H7 (cell line): Measurements from ENCODE around the gene CHD5. TPM values are rescaled to one million over a fixed set of nuclear protein-coding genes. Genes with fewer than 3 reads are reported as not detected.

Experiments
- DNase-seq: peaks from one replicate; pipeline ENCODE4 v3.0.0; 2012
- H3K27me3 ChIP-seq: 2 replicates; pipeline ENCODE4 v1.6.0; 2011; ENCODE audit warnings: mild to moderate bottlenecking, low read length; ENCODE audit not compliant: control insufficient read depth, insufficient read depth
- H3K36me3 ChIP-seq: replicated peaks from 2 replicates; pipeline ENCODE4 v1.5.1; 2011; ENCODE audit warnings: low read length; ENCODE audit not compliant: control insufficient read depth, insufficient read depth
- H3K4me3 ChIP-seq: 2 replicates; pipeline ENCODE4 v1.5.1; 2011; ENCODE audit warnings: low read depth, mild to moderate bottlenecking, control low read depth, low read length, moderate library complexity; ENCODE audit not compliant: insufficient read depth
- total RNA-seq: library from RNA; depleted of rRNA; stranded (reverse); fragments of >200 nt; shearing (Covaris generic); gene quantifications from 2 replicates; pipeline ENCODE4 v1.2.3, GENCODE V29; 2014

Gene CHD5
- total RNA-seq, 1 experiment from 2014 or later = 0.83 TPM

DNA sequence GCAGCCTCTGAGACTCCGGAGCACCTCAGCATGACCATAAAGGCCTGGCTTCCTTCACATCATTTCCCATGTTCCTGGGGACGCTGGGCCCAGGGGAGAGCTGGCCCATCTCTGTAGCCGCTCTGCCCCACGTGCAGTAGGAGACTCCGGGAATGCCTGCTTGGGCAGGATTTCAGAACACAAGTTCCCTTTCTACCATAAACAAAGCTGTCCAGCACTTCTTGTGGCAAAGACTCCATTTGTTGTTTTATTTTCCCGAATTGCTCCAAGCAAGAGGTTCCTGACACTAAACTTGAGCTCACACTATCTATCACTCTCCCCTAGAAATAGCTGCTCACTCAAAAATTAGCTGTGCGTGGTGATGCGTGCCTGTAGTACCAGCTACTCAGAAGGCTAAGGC, 21.9 kb downstream of the CHD5 start:
- Histone ChIP-seq H3K27me3 (no peaks in the 10 kb centered on the region; the same call in 1 of the 2 replicates), H3K36me3 (no peaks in the 10 kb centered on the region), H3K4me3 (no peak overlapping the region)
- no peak for DNase-seq

DNA sequence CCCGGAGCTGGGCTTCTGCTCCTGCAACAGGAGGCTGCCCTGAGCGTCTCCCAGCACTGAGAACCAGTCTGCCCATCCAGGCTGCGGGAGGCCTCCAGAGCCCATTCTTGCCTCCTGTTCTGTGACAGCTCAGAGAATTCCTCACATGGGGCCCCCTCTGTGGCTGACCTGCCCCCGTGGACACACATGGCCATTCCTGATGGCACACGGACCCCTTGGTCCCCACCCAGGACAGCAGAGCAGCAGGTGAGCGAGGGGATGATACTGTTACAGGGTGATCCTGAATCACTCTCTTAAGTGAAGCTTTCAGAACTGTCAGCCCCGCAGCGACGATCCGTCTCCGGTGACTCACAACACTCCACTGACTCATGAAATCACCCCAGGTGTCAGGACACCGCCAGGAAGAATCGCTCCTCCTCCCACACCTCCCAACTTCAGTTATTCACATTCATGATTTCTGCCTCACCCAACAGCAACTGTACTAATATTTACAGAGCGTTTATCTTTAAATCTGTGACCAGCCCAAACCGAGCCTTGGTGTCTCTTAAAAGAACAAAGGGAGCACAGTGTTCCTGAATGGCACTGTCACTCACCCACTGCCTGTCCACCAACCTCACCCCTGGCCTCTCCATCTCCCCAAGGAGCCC, 22.5 kb downstream of the CHD5 start:
- DNase-seq = no peak
- Histone ChIP-seq H3K36me3 (no peaks in the 10 kb centered on the region), H3K27me3 (no peaks in the 10 kb centered on the region; the same call in 1 of the 2 replicates), H3K4me3 (no peak overlapping the region)

DNA sequence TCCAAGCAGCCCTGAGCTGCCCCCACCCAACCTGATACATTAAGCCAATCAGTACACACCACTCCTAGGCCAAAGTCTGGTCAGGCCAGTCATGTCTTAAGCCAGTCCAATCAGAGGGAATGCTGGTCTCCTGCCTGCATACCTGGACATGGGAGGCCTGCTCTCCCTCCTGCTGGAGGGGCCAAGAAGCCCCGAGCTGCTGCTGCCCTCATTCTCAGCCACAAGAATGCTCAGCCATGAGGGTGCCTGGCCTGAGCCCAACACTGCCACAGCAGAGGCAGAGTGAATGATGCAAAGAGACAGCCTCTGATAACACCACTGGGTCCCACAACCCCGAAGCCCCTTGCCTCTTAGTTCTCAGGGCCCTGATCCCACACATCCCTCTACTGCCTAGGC, 23.0 kb downstream of the CHD5 start:
- no peak for DNase-seq
- no peaks in the 10 kb centered on the region for H3K36me3 ChIP-seq
- no peak overlapping the region for H3K4me3 ChIP-seq
- H3K27me3 ChIP-seq = no peaks in the 10 kb centered on the region; the same call in 1 of the 2 replicates

DNA sequence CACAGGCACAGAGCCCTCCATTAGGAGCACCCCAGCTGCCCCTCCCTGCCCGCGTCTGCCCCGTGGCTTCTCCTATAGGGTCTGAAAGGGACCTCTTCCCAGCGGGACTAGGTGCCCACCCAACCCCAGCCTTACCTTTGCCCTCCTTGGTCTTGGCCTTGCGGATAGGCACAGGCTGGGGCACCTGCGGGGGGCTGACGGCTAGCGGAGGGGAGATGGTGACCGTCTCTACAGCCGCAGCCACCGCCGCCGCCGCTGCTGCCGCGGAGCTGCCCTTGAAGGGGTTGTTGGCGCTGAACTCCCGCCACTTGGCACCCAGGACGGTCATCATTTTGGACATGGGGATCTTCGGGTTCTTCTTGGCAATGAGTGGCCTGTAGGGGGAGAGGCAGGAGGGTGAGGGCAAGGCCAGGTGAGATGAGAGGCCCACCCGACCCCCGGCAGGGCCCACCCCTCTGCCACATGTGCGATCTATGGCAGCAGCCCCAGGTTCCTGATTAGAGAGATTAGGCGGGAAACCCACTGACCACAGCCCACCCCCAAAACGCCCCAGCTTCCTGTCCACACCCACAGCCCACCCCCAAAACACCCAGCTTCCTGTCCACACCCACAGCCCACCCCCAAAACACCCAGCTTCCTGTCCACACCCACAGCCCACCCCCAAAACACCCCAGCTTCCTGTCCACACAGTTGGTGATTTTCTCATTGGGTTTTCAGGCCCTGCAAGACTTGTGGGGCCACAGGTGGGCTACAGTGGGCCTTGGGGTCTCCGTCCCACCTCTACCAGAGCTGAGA, 25.4 kb downstream of the CHD5 start:
- no peak for DNase-seq
- Histone ChIP-seq H3K4me3 (no peak overlapping the region), H3K36me3 (no peaks in the 10 kb centered on the region), H3K27me3 (no peaks in the 10 kb centered on the region; the same call in 1 of the 2 replicates)

DNA sequence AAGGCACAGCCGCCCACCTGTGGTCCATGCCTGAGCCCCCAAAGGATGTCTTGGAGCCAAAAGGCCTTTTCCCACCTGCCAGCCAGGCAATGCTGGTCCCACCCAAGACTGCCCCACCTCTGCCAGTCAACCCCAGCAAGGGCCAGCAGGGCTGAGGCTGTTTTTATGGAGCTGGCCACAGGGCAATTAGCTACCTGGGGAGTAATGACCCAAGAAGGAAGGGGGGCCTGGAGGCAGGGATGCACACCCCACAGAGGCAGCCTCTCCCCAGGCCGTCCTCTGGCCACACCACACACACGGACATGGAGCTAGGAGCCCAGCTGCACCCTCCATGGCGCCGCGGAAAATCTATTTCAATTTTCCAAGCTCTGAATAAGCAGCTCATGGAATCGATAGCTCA, 27.2 kb downstream of the CHD5 start:
- peaks cover 12% of the 10 kb centered on the region for H3K27me3 ChIP-seq
- no peaks in the 10 kb centered on the region for H3K36me3 ChIP-seq
- no peak for DNase-seq
- no peak overlapping the region for H3K4me3 ChIP-seq

DNA sequence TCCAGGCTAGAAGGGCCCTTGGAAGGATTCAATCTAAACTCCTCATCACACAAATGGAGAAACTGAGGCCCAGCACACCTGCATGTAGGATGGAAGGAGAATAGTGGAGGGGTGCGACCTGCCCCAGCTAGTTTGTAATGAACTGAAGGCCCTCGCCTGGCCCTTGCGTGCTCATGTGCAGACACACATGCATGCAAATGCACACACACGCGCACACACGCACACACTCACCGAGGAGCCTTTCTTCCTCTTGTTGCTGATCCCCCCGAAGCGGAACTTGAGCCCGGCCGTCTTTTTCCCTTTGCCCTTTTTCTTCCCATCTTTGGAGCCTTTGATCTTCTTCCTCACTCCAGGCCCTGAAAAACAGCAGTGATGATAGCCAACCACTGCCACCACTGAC, 27.9 kb downstream of the CHD5 start:
- no peaks in the 10 kb centered on the region for H3K36me3 ChIP-seq
- DNase-seq = no peak
- H3K4me3 ChIP-seq = no peak overlapping the region
- H3K27me3 ChIP-seq = peaks cover 17% of the 10 kb centered on the region

DNA sequence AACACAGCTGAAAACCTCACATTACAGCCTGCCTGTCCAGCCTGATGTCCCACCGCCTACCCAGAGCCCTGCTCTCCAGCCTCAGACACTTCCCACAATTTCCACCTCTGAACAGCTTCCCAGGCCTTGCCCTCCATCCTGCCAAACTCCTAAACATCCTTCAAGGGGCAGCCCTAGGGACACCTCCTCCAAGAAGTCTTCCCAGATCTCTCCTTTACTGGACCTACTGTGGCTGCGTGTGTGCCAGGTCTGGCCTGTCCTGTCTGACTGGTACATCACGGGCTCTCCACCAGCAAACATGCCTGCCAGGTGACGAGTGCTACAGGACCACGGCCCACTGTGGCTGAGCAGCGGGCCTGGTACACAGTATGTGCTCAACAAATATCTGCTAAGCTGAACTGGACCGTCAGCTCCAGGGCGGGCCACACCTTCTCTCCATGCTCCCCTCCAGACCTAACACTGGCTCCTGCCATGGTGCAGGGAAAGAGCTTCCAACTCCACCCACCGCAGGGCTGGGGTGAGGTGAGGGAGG, 28.8 kb downstream of the CHD5 start:
- Histone ChIP-seq H3K36me3 (no peaks in the 10 kb centered on the region), H3K27me3 (peaks cover 19% of the 10 kb centered on the region)
- no peak for DNase-seq

DNA sequence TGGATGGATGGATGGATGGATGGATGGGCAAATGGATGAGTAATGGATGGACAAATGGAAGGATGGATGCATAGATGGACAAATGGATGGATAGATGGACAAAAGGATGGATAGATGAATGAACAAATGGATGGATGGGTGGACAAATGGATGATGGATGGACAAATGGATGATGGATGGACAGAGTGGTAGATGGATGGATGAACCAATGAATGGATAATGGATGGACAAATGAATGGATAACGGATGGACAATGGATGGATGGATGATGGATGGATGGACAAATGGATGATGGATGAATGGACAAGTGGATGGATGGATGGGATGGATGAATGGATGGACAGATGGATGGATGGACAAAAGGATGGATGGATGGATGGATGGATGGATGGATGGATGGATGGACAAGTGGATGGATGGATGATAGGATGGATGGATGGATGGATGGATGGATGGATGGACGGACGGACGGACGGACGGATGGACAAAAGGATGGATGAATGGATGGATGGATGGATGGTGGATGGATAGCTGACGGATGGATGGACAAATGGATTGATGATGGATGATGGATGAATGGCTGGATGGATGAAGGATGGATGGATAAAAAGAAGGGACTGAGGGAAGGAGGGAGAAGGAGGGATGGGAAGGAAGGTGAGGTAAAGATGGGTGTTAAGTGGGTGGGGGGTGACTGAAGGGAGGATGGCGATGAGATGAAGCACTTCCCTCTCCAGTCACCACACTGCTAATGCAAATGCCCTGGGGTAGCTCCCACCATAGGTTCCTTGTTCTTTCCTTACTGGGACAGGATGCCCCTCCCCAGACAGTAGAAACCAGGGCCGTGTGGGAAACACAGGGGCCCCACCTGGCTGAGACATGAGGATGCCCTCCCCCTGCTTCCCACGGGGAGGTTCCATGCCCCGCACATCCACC, 29.8 kb downstream of the CHD5 start:
- no peak for DNase-seq
- Histone ChIP-seq H3K36me3 (no peaks in the 10 kb centered on the region), H3K27me3 (peaks cover 19% of the 10 kb centered on the region), H3K4me3 (no peak overlapping the region)

More for the DNA sequence above, 28.8 kb downstream of the CHD5 start:
- H3K4me3 ChIP-seq = no peak overlapping the region

DNA sequence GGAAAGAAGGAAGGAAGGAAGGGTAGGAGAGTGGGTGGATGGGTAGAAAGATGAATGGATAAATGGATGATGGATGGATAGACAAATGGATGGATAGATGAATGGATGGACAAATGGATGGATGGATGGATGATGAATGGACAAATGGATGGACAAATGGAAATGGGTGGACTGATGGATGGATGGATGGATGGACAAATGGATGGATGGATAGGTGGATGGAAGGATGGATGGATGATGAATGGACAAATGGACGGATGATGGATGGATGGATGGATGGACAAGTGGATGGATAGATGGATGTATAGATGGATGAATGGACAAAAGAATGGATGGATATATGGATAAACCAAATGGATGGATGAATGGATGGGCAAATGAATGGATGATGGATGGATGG, 30.5 kb downstream of the CHD5 start:
- no peaks in the 10 kb centered on the region for H3K36me3 ChIP-seq
- no peak overlapping the region for H3K4me3 ChIP-seq
- no peak for DNase-seq
- H3K27me3 ChIP-seq = peaks cover 19% of the 10 kb centered on the region

DNA sequence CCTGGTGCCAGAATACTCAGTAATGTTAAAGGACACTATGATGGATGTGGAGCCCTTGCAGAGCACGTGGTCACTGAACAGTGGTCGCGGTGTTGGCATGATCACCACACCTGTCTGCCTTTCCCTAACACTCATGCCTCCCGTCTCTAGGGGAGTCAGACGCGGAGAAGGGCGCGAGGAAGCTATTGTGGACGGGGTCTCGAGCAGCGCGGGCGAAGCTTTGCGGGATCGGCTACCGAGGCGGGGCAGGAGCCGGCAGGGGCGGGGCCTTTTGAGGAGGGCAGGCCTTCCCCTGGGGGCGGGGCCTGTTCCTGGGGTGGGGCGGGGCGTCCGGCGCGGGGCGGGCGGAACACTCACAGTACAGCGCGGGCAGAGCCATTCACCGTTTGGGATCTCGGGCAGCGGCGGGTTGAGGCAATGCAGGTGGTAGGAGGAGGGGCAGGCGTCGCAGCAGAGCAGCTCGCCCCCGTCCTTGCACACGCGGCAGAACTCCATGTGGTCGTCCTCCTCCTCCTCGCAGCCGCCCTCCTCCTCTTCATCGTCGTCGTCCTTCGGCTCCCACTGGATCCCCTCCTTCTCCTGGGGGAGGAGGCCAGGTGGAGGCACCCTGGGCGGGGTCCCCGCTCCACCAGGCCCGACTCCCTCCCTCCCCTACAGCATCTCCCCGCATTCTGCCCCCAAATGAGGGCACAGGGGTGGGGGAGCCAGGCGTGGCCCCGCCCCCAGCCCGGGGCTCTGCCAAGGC, 31.5 kb downstream of the CHD5 start:
- Histone ChIP-seq H3K36me3 (no peaks in the 10 kb centered on the region), H3K4me3 (peak overlapping the region; percentile 45), H3K27me3 (peaks cover 19% of the 10 kb centered on the region)
- DNase-seq = peak; percentile 100

DNA sequence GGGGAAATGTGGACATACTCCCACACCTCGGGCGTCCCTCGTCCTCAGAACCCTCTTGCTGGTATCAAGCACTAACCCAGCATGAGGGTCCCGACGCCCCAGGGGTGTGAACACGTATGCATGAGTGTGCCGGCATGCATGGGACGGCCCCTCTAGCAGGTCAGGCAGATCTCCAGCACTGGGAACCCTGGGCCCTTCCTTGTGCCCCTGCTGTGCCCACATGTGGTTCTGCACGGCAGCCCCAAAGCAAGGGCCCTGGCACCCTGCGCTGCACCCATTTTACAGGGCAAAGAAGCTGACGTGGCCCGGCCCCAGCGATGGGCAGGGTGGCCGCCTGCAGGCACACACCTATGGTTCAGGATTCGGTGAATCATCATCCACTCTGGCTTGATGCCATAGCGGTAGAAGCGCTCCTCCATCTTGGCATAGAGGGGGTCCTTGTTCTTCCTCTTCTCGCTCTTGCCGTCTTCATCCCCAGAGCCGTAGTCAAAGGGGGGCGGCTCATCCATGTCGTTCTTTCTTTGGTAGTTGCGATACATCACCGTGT, 34.2 kb downstream of the CHD5 start:
- Histone ChIP-seq H3K36me3 (no peaks in the 10 kb centered on the region), H3K4me3 (no peak overlapping the region)
- DNase-seq = no peak

DNA sequence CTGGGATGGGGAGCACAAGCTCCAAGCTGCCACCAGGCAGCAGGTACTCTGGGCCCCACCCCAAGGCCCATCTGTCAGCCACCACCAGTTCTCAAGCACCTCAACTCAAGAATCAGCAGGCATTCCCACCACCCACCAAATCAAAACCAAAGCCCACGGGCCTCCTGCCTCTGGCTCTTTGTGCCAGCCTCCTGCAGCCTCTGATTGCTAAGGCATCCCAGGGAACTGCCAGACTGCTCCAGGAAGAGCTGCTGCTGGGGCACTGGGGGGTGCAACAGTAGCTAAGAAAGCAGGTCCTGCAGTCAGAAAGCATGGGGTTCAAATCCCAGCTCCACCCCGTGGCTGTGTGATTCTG, 34.7 kb downstream of the CHD5 start:
- no peak for DNase-seq

More for the DNA sequence above, 34.2 kb downstream of the CHD5 start:
- peaks cover 19% of the 10 kb centered on the region for H3K27me3 ChIP-seq

DNA sequence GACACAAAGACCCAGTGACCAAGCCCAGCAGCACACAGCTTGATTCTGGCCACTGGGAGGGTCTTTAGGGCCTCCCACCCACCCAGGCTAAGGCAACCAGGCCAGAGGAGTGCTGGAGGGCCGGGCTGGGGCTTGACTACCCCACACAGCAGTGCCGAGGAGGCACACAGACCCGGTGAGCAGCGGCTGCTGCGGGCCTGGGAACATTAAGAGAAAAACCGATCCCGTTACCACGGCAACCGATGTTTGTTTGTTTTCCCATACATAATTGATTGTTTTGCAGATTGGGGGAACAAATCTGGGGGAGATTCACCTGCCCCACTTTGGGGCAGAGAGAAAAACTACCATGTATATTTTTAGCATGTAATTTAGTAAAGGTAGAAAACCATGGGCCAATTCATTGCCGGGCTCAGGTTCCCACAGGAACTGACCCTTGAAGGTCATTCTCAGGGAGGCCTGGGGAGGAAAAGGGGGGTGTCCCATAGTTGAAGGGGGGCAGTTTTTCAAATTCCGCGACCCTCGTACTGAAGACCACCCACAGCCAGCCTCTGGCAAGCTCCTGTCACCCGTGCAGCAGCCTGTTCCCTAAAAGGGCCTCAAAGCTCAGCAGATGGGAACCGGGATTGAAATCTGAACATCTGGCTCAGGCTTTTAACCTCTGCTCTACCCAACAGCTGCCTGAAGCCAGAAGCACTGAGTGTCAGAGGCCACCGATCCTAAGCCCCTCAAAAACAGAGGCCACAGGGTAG, 35.3 kb downstream of the CHD5 start:
- peak; percentile 83 for DNase-seq
- peaks cover 19% of the 10 kb centered on the region for H3K27me3 ChIP-seq
- no peaks in the 10 kb centered on the region for H3K36me3 ChIP-seq
- H3K4me3 ChIP-seq = no peak overlapping the region

More for the DNA sequence above, 34.7 kb downstream of the CHD5 start:
- H3K36me3 ChIP-seq = no peaks in the 10 kb centered on the region
- H3K27me3 ChIP-seq = peaks cover 19% of the 10 kb centered on the region
- H3K4me3 ChIP-seq = no peak overlapping the region
